Measurements from ENCODE around the gene SKAP2.

SKAP2 gene

GRCh38 chr7:26784118-26784517 lies 80.3 kb downstream of the SKAP2 start:
- no peaks in the 10 kb centered on the region for H3K9me3 ChIP-seq (ENCODE audit: low read length)
- H3K36me3 ChIP-seq (ENCODE audit: insufficient read depth, low read length) = no peaks in the 10 kb centered on the region
- no peak overlapping the region for H3K4me3 ChIP-seq (ENCODE audit: low read length)
- H3K4me1 ChIP-seq (ENCODE audit: insufficient read depth, low read length) = peaks cover 5% of the 10 kb centered on the region
- H2AFZ ChIP-seq (ENCODE audit: low read depth, low read length) = no peak overlapping the region
- no peaks in the 10 kb centered on the region for H3K27me3 ChIP-seq (ENCODE audit: insufficient read depth, low read length)

- no peaks in the 10 kb centered on the region for H3K27me3 ChIP-seq (ENCODE audit: insufficient read depth, low read length)
- H2AFZ ChIP-seq (ENCODE audit: low read depth, low read length) = no peak overlapping the region
- no peak overlapping the region for H3K4me3 ChIP-seq (ENCODE audit: low read length)
- H3K9me3 ChIP-seq (ENCODE audit: low read length) = no peaks in the 10 kb centered on the region
- H3K36me3 ChIP-seq (ENCODE audit: insufficient read depth, low read length) = no peaks in the 10 kb centered on the region
- peaks cover 5% of the 10 kb centered on the region for H3K4me1 ChIP-seq (ENCODE audit: insufficient read depth, low read length)
Measured at GRCh38 chr7:26782501-26782900, 81.9 kb downstream of the SKAP2 start.

DNA sequence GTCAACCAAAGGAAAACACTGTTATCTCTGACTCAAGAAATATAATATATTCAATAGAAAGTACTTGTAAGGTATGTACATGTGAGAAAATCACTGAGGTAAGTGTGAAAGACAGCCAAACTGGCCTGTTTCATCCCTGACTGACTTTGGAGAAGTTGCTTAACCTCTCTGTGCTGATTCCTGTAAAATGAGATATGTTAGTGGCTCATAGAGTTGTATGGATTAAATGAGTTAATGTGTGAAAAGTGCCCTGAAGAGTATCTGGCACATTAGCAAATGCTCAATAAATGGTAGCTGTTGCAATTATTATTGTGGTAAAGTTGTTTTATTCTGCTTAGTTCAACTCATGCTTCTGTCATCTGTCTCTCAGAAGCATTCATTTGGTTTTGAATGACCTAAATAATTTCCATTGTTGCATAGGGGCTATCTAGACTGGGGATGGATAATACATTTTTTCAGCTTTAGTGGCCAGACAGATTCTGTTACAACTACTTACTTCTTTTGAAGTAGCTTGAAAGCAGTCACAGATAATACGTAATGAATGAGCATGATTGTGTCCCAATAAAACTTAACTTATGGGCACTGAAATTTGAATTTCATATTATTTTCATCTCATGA lies 84.3 kb downstream of the SKAP2 start:
- H3K4me1 ChIP-seq (ENCODE audit: insufficient read depth, low read length) = no peaks in the 10 kb centered on the region
- no peaks in the 10 kb centered on the region for H3K9me3 ChIP-seq (ENCODE audit: low read length)
- no peak overlapping the region for H3K4me3 ChIP-seq (ENCODE audit: low read length)
- no peak overlapping the region for H2AFZ ChIP-seq (ENCODE audit: low read depth, low read length)
- H3K36me3 ChIP-seq (ENCODE audit: insufficient read depth, low read length) = no peaks in the 10 kb centered on the region
- H3K27me3 ChIP-seq (ENCODE audit: insufficient read depth, low read length) = no peaks in the 10 kb centered on the region

DNA sequence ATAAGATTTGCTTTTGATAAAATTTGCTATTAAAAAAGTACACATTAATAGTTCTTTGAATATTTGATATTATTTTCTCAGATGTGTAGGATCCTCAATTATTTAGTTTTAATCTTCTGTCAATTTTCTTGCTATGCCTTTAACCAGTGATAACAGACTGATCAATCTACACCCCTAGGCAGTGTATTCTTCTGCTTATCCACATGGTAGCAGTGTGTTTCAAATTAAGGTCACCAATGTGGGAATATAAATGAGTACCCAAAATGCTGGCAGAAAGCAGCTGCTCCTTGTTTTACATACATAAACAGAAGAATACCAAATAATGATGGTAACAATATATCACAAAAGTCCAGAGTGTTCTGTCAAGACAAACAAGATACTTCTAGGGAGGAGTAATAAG lies 87.0 kb downstream of the SKAP2 start:
- no peak overlapping the region for H2AFZ ChIP-seq (ENCODE audit: low read depth, low read length)
- H3K27me3 ChIP-seq (ENCODE audit: insufficient read depth, low read length) = no peaks in the 10 kb centered on the region
- H3K9me3 ChIP-seq (ENCODE audit: low read length) = no peaks in the 10 kb centered on the region
- H3K36me3 ChIP-seq (ENCODE audit: insufficient read depth, low read length) = no peaks in the 10 kb centered on the region
- H3K4me3 ChIP-seq (ENCODE audit: low read length) = no peak overlapping the region
- no peaks in the 10 kb centered on the region for H3K4me1 ChIP-seq (ENCODE audit: insufficient read depth, low read length)

- Histone ChIP-seq H3K27me3 (ENCODE audit: insufficient read depth, low read length) (no peaks in the 10 kb centered on the region), H2AFZ (ENCODE audit: low read depth, low read length) (no peak overlapping the region), H3K4me1 (ENCODE audit: insufficient read depth, low read length) (no peaks in the 10 kb centered on the region), H3K36me3 (ENCODE audit: insufficient read depth, low read length) (no peaks in the 10 kb centered on the region), H3K9me3 (ENCODE audit: low read length) (no peaks in the 10 kb centered on the region), H3K4me3 (ENCODE audit: low read length) (no peak overlapping the region)
Measured at GRCh38 chr7:26760501-26760900, 103.9 kb downstream of the SKAP2 start.

DNA sequence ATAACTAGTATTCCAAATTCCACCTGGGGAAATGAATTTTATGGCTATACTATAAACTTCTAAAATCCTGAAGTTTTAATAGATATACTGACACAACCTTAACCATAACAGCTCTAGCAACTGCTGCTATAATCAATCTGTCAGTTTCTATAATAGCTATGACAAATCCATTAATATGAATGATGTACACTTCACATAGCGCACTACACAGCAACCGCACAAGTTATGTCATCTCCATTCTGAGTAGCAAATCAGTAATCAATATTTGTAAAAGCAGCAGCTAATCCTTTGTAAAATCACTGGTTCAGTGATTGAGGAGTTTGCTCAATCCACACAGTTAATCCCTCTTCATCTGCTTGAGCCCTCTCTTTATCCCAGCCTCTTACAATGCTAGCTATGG lies 105.3 kb downstream of the SKAP2 start:
- Histone ChIP-seq H3K4me3 (ENCODE audit: low read length) (no peak overlapping the region), H3K4me1 (ENCODE audit: insufficient read depth, low read length) (no peaks in the 10 kb centered on the region), H3K27me3 (ENCODE audit: insufficient read depth, low read length) (no peaks in the 10 kb centered on the region), H3K36me3 (ENCODE audit: insufficient read depth, low read length) (no peaks in the 10 kb centered on the region), H2AFZ (ENCODE audit: low read depth, low read length) (no peak overlapping the region), H3K9me3 (ENCODE audit: low read length) (no peaks in the 10 kb centered on the region)

GRCh38 chr7:26743205-26743604 lies 121.2 kb downstream of the SKAP2 start:
- no peaks in the 10 kb centered on the region for H3K36me3 ChIP-seq (ENCODE audit: insufficient read depth, low read length)
- no peak overlapping the region for H3K4me3 ChIP-seq (ENCODE audit: low read length)
- no peaks in the 10 kb centered on the region for H3K9me3 ChIP-seq (ENCODE audit: low read length)
- no peak overlapping the region for H2AFZ ChIP-seq (ENCODE audit: low read depth, low read length)
- H3K27me3 ChIP-seq (ENCODE audit: insufficient read depth, low read length) = no peaks in the 10 kb centered on the region
- no peaks in the 10 kb centered on the region for H3K4me1 ChIP-seq (ENCODE audit: insufficient read depth, low read length)

GRCh38 chr7:26735976-26736600 lies 128.3 kb downstream of the SKAP2 start:
- H3K27me3 ChIP-seq (ENCODE audit: insufficient read depth, low read length) = no peaks in the 10 kb centered on the region
- H3K36me3 ChIP-seq (ENCODE audit: insufficient read depth, low read length) = no peaks in the 10 kb centered on the region
- H3K4me1 ChIP-seq (ENCODE audit: insufficient read depth, low read length) = peaks cover 12% of the 10 kb centered on the region
- H3K4me3 ChIP-seq (ENCODE audit: low read length) = no peak overlapping the region
- H2AFZ ChIP-seq (ENCODE audit: low read depth, low read length) = no peak overlapping the region
- no peaks in the 10 kb centered on the region for H3K9me3 ChIP-seq (ENCODE audit: low read length)

DNA sequence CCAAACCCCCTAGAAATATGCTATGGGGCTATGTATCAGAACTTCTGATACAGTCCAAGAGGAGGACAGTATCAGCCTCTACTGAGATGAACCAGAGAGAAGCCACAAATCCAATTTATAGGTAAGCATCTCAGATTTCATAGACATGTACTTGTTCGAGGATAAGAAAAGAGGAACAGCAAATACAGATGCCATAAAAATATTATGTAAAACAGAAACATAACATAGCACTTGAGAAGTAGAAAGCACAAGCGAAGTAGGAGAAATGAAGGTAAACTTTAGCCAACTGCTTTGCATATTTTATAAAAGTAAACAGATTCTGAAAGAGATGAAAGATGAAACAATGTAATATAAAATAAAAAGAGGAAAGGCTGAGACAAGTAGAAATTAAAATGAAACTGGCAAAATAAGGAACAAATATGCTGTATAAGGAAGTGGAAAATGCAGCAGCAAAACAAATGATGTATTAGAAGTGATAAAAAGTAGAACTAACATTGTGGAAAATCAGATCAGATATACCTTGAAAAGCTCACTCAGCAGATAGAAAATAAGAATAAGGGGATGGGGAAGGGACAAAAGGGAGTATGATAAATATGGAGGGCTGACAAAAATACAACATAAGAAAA lies 135.1 kb downstream of the SKAP2 start:
- Histone ChIP-seq H3K4me1 (ENCODE audit: insufficient read depth, low read length) (no peaks in the 10 kb centered on the region), H2AFZ (ENCODE audit: low read depth, low read length) (no peak overlapping the region), H3K36me3 (ENCODE audit: insufficient read depth, low read length) (no peaks in the 10 kb centered on the region), H3K9me3 (ENCODE audit: low read length) (no peaks in the 10 kb centered on the region), H3K27me3 (ENCODE audit: insufficient read depth, low read length) (no peaks in the 10 kb centered on the region), H3K4me3 (ENCODE audit: low read length) (no peak overlapping the region)

GRCh38 chr7:26726051-26726450 lies 138.3 kb downstream of the SKAP2 start:
- Histone ChIP-seq H3K9me3 (ENCODE audit: low read length) (no peaks in the 10 kb centered on the region), H2AFZ (ENCODE audit: low read depth, low read length) (no peak overlapping the region), H3K4me3 (ENCODE audit: low read length) (no peak overlapping the region), H3K4me1 (ENCODE audit: insufficient read depth, low read length) (no peaks in the 10 kb centered on the region), H3K36me3 (ENCODE audit: insufficient read depth, low read length) (no peaks in the 10 kb centered on the region), H3K27me3 (ENCODE audit: insufficient read depth, low read length) (no peaks in the 10 kb centered on the region)

GRCh38 chr7:26724795-26725194 lies 139.6 kb downstream of the SKAP2 start:
- H3K4me1 ChIP-seq (ENCODE audit: insufficient read depth, low read length) = no peaks in the 10 kb centered on the region
- H3K36me3 ChIP-seq (ENCODE audit: insufficient read depth, low read length) = no peaks in the 10 kb centered on the region
- H3K9me3 ChIP-seq (ENCODE audit: low read length) = no peaks in the 10 kb centered on the region
- no peaks in the 10 kb centered on the region for H3K27me3 ChIP-seq (ENCODE audit: insufficient read depth, low read length)
- H3K4me3 ChIP-seq (ENCODE audit: low read length) = no peak overlapping the region
- H2AFZ ChIP-seq (ENCODE audit: low read depth, low read length) = no peak overlapping the region

DNA sequence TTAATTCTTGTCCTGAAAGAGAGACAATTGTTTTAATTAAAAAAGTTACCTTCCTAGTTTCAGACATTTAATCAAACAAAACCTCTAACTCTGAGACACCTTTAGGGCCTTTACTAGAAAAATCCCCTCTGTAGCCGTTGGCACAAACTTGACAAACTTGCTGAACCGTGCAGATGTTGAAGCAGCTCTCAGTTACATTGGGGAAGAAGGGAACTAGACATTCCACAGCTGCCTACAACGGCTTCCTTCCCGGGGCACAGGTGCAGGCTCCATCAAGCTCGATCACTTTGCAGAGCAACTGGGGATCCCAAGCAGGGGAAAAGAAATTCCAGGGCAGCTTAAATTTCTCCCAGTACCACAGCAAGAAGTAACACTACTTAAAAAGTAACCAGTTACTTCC lies 141.3 kb downstream of the SKAP2 start:
- Histone ChIP-seq H3K4me3 (ENCODE audit: low read length) (no peak overlapping the region), H3K4me1 (ENCODE audit: insufficient read depth, low read length) (no peaks in the 10 kb centered on the region), H3K27me3 (ENCODE audit: insufficient read depth, low read length) (no peaks in the 10 kb centered on the region), H2AFZ (ENCODE audit: low read depth, low read length) (no peak overlapping the region), H3K36me3 (ENCODE audit: insufficient read depth, low read length) (no peaks in the 10 kb centered on the region), H3K9me3 (ENCODE audit: low read length) (no peaks in the 10 kb centered on the region)

DNA sequence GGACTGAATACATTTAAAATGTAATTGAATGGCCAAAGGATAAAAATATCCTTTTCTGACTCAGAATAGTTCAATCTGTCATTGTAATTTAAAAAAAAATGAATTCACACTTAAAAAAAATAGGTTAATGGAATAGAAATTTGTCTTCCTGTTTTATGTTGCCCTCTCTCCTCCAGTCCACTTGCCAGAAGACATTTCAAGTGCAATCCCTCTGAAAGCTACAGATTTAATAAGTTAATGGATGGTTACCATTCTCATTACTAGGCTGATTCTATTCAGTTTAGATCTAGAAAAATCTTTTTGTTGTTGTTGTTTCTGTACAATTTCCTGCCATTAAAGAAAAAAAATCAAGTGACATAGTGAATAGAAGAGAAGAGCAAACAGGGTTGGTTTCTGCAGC lies 142.9 kb downstream of the SKAP2 start:
- H3K4me3 ChIP-seq (ENCODE audit: low read length) = no peak overlapping the region
- H3K27me3 ChIP-seq (ENCODE audit: insufficient read depth, low read length) = no peaks in the 10 kb centered on the region
- H3K4me1 ChIP-seq (ENCODE audit: insufficient read depth, low read length) = no peaks in the 10 kb centered on the region
- H3K36me3 ChIP-seq (ENCODE audit: insufficient read depth, low read length) = no peaks in the 10 kb centered on the region
- no peak overlapping the region for H2AFZ ChIP-seq (ENCODE audit: low read depth, low read length)
- H3K9me3 ChIP-seq (ENCODE audit: low read length) = no peaks in the 10 kb centered on the region
